NCI-H2196 treated with DMSO at 0.1 percent for 48 hours (cell line): ENCODE results near the gene DUSP3.

Source experiments
- DNase-seq: peaks from one replicate; lab custom pipeline; 2025; ENCODE audit not compliant: unreplicated experiment; lab: John Stamatoyannopoulos, UW

Gene DUSP3

GRCh38 chr17:43769859-43770258, 8.9 kb downstream of the DUSP3 start:
- DNase-seq, result no peak

- DNase-seq, result no peak
Observed at GRCh38 chr17:43769426-43769825, 9.4 kb downstream of the DUSP3 start.

- DNase-seq, result no peak
Observed at GRCh38 chr17:43768943-43769342, 9.8 kb downstream of the DUSP3 start.

- no peak for DNase-seq
Observed at GRCh38 chr17:43768382-43768781, 10.4 kb downstream of the DUSP3 start.

GRCh38 chr17:43767713-43768059, 11.1 kb downstream of the DUSP3 start:
- DNase-seq, result no peak

- DNase-seq, result no peak
Observed at GRCh38 chr17:43767053-43767712, 11.6 kb downstream of the DUSP3 start.

- peak; percentile 12 for DNase-seq
Observed at GRCh38 chr17:43766413-43767052, 12.2 kb downstream of the DUSP3 start.

GRCh38 chr17:43760254-43760852, 18.4 kb downstream of the DUSP3 start:
- peak; percentile 70 for DNase-seq

GRCh38 chr17:43759836-43760235, 18.9 kb downstream of the DUSP3 start:
- no peak for DNase-seq

- no peak for DNase-seq
Observed at GRCh38 chr17:43758497-43759174, 20.1 kb downstream of the DUSP3 start, which contains the start of gene SOST. SOST (minus strand) TSS chr17:43758791; CDS start chr17:43758741, 50 bp downstream.

GRCh38 chr17:43758086-43758485, 20.7 kb downstream of the DUSP3 start:
- DNase-seq, result no peak

GRCh38 chr17:43757171-43757660, 21.6 kb downstream of the DUSP3 start:
- no peak for DNase-seq

- DNase-seq, result no peak
Observed at GRCh38 chr17:43756201-43756600, 22.6 kb downstream of the DUSP3 start.

GRCh38 chr17:43755389-43755875, 23.3 kb downstream of the DUSP3 start:
- no peak for DNase-seq

GRCh38 chr17:43754947-43755346, 23.8 kb downstream of the DUSP3 start:
- DNase-seq, result no peak

- no peak for DNase-seq
Observed at GRCh38 chr17:43753493-43754129, 25.2 kb downstream of the DUSP3 start.

GRCh38 chr17:43750153-43750552, 28.6 kb downstream of the DUSP3 start:
- DNase-seq, result no peak

- no peak for DNase-seq
Observed at GRCh38 chr17:43745541-43745940, 33.2 kb downstream of the DUSP3 start.

GRCh38 chr17:43741636-43742035, 37.1 kb downstream of the DUSP3 start:
- DNase-seq, result no peak

GRCh38 chr17:43740541-43740940, 38.2 kb downstream of the DUSP3 start:
- DNase-seq, result no peak

GRCh38 chr17:43737722-43738121, 41.1 kb downstream of the DUSP3 start:
- no peak for DNase-seq
